OCI-LY1 (cell line): ENCODE measurements around the gene TMEM184A.
A peak's percentile ranks its signal among the peaks of the same experiment; 100 is the strongest.

Experiments used
- H2AFZ ChIP-seq: fragments of 200-600 bp; sonication (generic), shearing (Covaris generic); 2 replicates; pipeline ENCODE4 v1.6.0; 2014; ENCODE audit warnings: antibody characterized with exemption, mild to moderate bottlenecking, low read length
- H3F3A ChIP-seq: fragments of 200-600 bp; sonication (generic), shearing (Covaris generic); 2 replicates; pipeline ENCODE4 v1.6.0; 2014; ENCODE audit warnings: mild to moderate bottlenecking, antibody characterized with exemption, low read length, moderate library complexity; ENCODE audit not compliant: insufficient read depth
- H3K27ac ChIP-seq: fragments of 200-600 bp; sonication (generic); 2 replicates; pipeline ENCODE4 v1.5.1; 2014; ENCODE audit warnings: low read length, mixed run types, mild to moderate bottlenecking, low read depth; ENCODE audit not compliant: poor library complexity, severe bottlenecking
- H3K27me3 ChIP-seq: fragments of 200-600 bp; sonication (generic); 2 replicates; pipeline ENCODE4 v1.6.0; 2014; ENCODE audit warnings: antibody characterized with exemption, mild to moderate bottlenecking, low read length, moderate library complexity; ENCODE audit not compliant: insufficient read depth
- H3K36me3 ChIP-seq: fragments of 200-600 bp; sonication (generic); 2 replicates; pipeline ENCODE4 v1.6.1; 2014; ENCODE audit warnings: mild to moderate bottlenecking, antibody characterized with exemption, low read length, moderate library complexity, mixed read lengths; ENCODE audit not compliant: insufficient read depth
- H3K4me1 ChIP-seq: fragments of 200-600 bp; sonication (generic); 2 replicates; pipeline ENCODE4 v1.5.1; 2014; ENCODE audit warnings: mild to moderate bottlenecking, low read length, moderate library complexity; ENCODE audit not compliant: insufficient read depth, severe bottlenecking
- H3K4me2 ChIP-seq: fragments of 200-600 bp; sonication (generic), shearing (Covaris generic); 2 replicates; pipeline ENCODE4 v1.6.1; 2014; ENCODE audit warnings: low read length
- H3K4me3 ChIP-seq: fragments of 200-600 bp; sonication (generic); 2 replicates; pipeline ENCODE4 v1.5.1; 2014; ENCODE audit warnings: low read length, low read depth, mild to moderate bottlenecking, mixed read lengths; ENCODE audit not compliant: poor library complexity, severe bottlenecking
- H3K79me2 ChIP-seq: fragments of 200-600 bp; shearing (Covaris generic); 2 replicates; pipeline ENCODE4 v1.6.1; 2016; ENCODE audit warnings: mixed run types, low read length, mixed read lengths; ENCODE audit not compliant: insufficient read depth
- H3K9ac ChIP-seq: fragments of 200-600 bp; sonication (generic), shearing (Covaris generic); 2 replicates; pipeline ENCODE4 v1.6.1; 2014; ENCODE audit warnings: mild to moderate bottlenecking, low read length, mixed read lengths
- H3K9me2 ChIP-seq: fragments of 200-600 bp; sonication (generic), shearing (Covaris generic); 2 replicates; pipeline ENCODE4 v1.6.1; 2014; ENCODE audit warnings: low read depth, mild to moderate bottlenecking, low read length, mixed read lengths
- H3K9me3 ChIP-seq: fragments of 200-600 bp; shearing (Covaris generic); 2 replicates; pipeline ENCODE4 v1.6.1; 2014; ENCODE audit warnings: low read length, mixed read lengths
- H4K20me1 ChIP-seq: fragments of 200-600 bp; sonication (generic), shearing (Covaris generic); 2 replicates; pipeline ENCODE4 v1.6.0; 2016; ENCODE audit warnings: mild to moderate bottlenecking, low read length; ENCODE audit not compliant: insufficient read depth
- EZH2 ChIP-seq: fragments of 200-600 bp; sonication (generic), shearing (Covaris generic); IDR thresholded peaks from 2 replicates; pipeline ENCODE4 v1.8.0; 2017; ENCODE audit warnings: borderline replicate concordance, mixed run types, mild to moderate bottlenecking, antibody characterized with exemption, low read length, moderate library complexity, mixed read lengths
- TF ChIP-seq, protein P1 (sequence below): fragments of 200-600 bp; sonication (generic), shearing (Covaris generic); IDR thresholded peaks from 2 replicates; pipeline ENCODE4 v1.5.1; 2017; ENCODE audit warnings: mild to moderate bottlenecking, antibody characterized with exemption, low read length, moderate library complexity, mixed read lengths

TMEM184A gene

DNA sequence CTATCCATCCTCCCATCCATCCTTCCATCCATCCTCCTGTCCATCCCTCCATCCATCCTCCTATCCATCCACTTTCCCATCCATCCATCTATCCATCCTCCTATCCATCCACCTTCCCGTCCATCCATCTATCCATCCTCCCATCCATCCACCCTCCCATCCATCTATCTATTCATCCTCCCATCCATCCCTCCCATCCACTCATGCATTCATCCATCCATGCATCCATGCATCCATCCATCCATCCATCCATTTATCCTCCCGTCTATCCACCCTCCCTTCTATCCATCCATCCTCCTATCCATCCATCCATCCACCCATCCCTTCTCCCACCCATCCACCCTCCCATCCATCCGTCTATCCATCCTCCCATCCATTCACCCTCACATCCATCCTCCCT is 39.0 kb upstream of the TMEM184A start:
- Histone ChIP-seq H3K9me2 (no peaks in the 10 kb centered on the region), H4K20me1 (no peaks in the 10 kb centered on the region), H3K27ac (no peak overlapping the region), H3F3A (no peaks in the 10 kb centered on the region), H3K36me3 (no peaks in the 10 kb centered on the region; the same call in 1 of the 2 replicates), H3K4me3 (no peak overlapping the region), H3K9me3 (no peaks in the 10 kb centered on the region), H3K9ac (no peak overlapping the region), H3K27me3 (peaks cover 16% of the 10 kb centered on the region), H2AFZ (no peak overlapping the region), H3K4me2 (no peak overlapping the region), H3K79me2 (no peaks in the 10 kb centered on the region), H3K4me1 (no peaks in the 10 kb centered on the region)
- no peak for TF ChIP-seq EZH2
- TF ChIP-seq, protein P1, sequence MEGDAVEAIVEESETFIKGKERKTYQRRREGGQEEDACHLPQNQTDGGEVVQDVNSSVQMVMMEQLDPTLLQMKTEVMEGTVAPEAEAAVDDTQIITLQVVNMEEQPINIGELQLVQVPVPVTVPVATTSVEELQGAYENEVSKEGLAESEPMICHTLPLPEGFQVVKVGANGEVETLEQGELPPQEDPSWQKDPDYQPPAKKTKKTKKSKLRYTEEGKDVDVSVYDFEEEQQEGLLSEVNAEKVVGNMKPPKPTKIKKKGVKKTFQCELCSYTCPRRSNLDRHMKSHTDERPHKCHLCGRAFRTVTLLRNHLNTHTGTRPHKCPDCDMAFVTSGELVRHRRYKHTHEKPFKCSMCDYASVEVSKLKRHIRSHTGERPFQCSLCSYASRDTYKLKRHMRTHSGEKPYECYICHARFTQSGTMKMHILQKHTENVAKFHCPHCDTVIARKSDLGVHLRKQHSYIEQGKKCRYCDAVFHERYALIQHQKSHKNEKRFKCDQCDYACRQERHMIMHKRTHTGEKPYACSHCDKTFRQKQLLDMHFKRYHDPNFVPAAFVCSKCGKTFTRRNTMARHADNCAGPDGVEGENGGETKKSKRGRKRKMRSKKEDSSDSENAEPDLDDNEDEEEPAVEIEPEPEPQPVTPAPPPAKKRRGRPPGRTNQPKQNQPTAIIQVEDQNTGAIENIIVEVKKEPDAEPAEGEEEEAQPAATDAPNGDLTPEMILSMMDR = no peak

- no peak overlapping the region for H3K4me2 ChIP-seq
- H3K4me1 ChIP-seq = no peaks in the 10 kb centered on the region
- H3K9me2 ChIP-seq = no peaks in the 10 kb centered on the region
- H4K20me1 ChIP-seq = no peaks in the 10 kb centered on the region
- TF ChIP-seq, protein P1 = no peak
- no peak for TF ChIP-seq EZH2
- no peak overlapping the region for H3K4me3 ChIP-seq
- H3K79me2 ChIP-seq = no peaks in the 10 kb centered on the region
- H3F3A ChIP-seq = no peaks in the 10 kb centered on the region
- H3K27me3 ChIP-seq = peaks cover 21% of the 10 kb centered on the region
- H3K27ac ChIP-seq = no peak overlapping the region
- no peaks in the 10 kb centered on the region; the same call in 1 of the 2 replicates for H3K36me3 ChIP-seq
- peaks cover 3% of the 10 kb centered on the region; the same call in 1 of the 2 replicates for H3K9me3 ChIP-seq
- no peak overlapping the region for H2AFZ ChIP-seq
- no peak overlapping the region for H3K9ac ChIP-seq
Measured at GRCh38 chr7:1593904-1594421, 38.0 kb upstream of the TMEM184A start.

DNA sequence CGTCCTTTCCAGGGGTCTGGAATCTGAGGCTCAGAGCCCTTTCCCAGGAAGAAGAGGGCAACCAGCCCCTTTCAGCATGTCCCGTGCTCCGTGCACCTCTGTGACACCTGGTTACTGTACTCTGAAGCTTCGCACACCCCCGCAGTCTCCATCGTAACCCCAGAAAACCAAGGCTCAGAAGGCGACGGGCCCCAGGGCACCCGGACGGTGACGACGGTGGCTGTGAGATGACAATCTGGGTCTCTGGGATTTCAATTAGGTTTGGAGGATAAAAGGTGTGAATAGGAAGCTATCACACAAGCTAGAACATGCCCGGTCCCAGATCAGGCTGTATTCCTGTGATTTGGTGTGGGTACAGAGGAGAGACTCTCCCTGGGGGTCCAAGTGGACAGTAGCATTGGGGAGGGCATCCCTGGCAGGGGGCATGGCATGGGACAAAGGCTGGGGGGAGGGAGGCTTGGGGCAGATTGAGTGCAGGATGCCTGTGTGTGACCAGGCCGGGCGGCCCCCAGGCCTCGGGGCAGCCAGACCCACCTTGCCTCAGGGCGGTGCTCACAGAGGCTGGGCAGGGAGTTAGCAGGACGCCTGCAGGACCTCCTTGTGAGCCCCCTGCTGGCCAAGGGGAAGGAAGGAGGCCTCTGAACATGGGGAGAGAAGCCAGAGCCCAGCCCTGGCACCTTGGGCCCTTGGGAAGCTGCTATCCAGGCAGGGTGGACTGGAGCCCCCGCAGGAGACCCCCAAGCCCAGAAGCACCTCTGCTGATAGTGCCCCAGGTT is 37.3 kb upstream of the TMEM184A start:
- Histone ChIP-seq H3K27ac (no peak overlapping the region), H3K4me2 (no peak overlapping the region), H3F3A (no peaks in the 10 kb centered on the region), H3K4me3 (no peak overlapping the region), H3K27me3 (peaks cover 19% of the 10 kb centered on the region), H2AFZ (no peak overlapping the region), H4K20me1 (no peaks in the 10 kb centered on the region), H3K79me2 (no peaks in the 10 kb centered on the region), H3K9me3 (peaks cover 3% of the 10 kb centered on the region; the same call in 1 of the 2 replicates), H3K4me1 (no peaks in the 10 kb centered on the region), H3K9me2 (no peaks in the 10 kb centered on the region), H3K36me3 (no peaks in the 10 kb centered on the region; the same call in 1 of the 2 replicates), H3K9ac (no peak overlapping the region)
- TF ChIP-seq EZH2 = no peak
- TF ChIP-seq, protein P1 = peak; percentile 13; the same call in 1 of the 2 replicates
